HG03280 (cell line): ENCODE results near the gene ST6GALNAC3.
"Not testable (repeated sequence)": the region's sequence is repeated elsewhere in the genome, so short reads cannot be mapped to it uniquely, and the experiment has no call there.

Experiments
- ATAC-seq: cut with Tn5 transposase; IDR thresholded peaks from one replicate; pipeline ENCODE4 v1.9.1; 2021; ENCODE audit warnings: mild to moderate bottlenecking, moderate library complexity; ENCODE audit not compliant: unreplicated experiment

Gene ST6GALNAC3

GRCh38 chr1:76317299-76317900 is 242.9 kb downstream of the ST6GALNAC3 start:
- ATAC-seq = no peak

- peak; percentile 88 for ATAC-seq
Measured at GRCh38 chr1:76330991-76331603, 256.6 kb downstream of the ST6GALNAC3 start.

- ATAC-seq = no peak
Measured at GRCh38 chr1:76335882-76336281, 261.3 kb downstream of the ST6GALNAC3 start.

GRCh38 chr1:76336931-76337371 is 262.4 kb downstream of the ST6GALNAC3 start:
- no peak for ATAC-seq

- no peak for ATAC-seq
Measured at GRCh38 chr1:76337542-76338219, 263.1 kb downstream of the ST6GALNAC3 start.

- ATAC-seq = no peak
Measured at GRCh38 chr1:76340056-76340455, 265.5 kb downstream of the ST6GALNAC3 start.

- ATAC-seq = not testable (repeated sequence)
Measured at GRCh38 chr1:76341816-76342215, 267.3 kb downstream of the ST6GALNAC3 start.

- ATAC-seq = no peak
Measured at GRCh38 chr1:76343356-76343755, 268.8 kb downstream of the ST6GALNAC3 start.

- ATAC-seq = no peak
Measured at GRCh38 chr1:76351655-76352054, 277.1 kb downstream of the ST6GALNAC3 start.

GRCh38 chr1:76352741-76353435 is 278.3 kb downstream of the ST6GALNAC3 start:
- ATAC-seq = no peak

GRCh38 chr1:76354236-76354635 is 279.7 kb downstream of the ST6GALNAC3 start:
- ATAC-seq = no peak

GRCh38 chr1:76366726-76367125 is 292.2 kb downstream of the ST6GALNAC3 start:
- ATAC-seq = no peak

- ATAC-seq = no peak
Measured at GRCh38 chr1:76371941-76372340, 297.4 kb downstream of the ST6GALNAC3 start.

- ATAC-seq = no peak
Measured at GRCh38 chr1:76374086-76374485, 299.5 kb downstream of the ST6GALNAC3 start.

GRCh38 chr1:76377247-76377646 is 302.7 kb downstream of the ST6GALNAC3 start:
- no peak for ATAC-seq

GRCh38 chr1:76379506-76379905 is 305.0 kb downstream of the ST6GALNAC3 start:
- no peak for ATAC-seq

- ATAC-seq = no peak
Measured at GRCh38 chr1:76381450-76382097, 307.0 kb downstream of the ST6GALNAC3 start.

GRCh38 chr1:76388261-76388660 is 313.7 kb downstream of the ST6GALNAC3 start:
- no peak for ATAC-seq

- ATAC-seq = no peak
Measured at GRCh38 chr1:76390456-76390855, 315.9 kb downstream of the ST6GALNAC3 start.

GRCh38 chr1:76395059-76395458 is 320.5 kb downstream of the ST6GALNAC3 start:
- ATAC-seq = no peak

- no peak for ATAC-seq
Measured at GRCh38 chr1:76402128-76402527, 327.6 kb downstream of the ST6GALNAC3 start.
